ENCODE measurements around the gene CRIM1. TPM values are rescaled to one million over a fixed set of nuclear protein-coding genes. Genes with fewer than 3 reads are reported as not detected.

Gene CRIM1
- total RNA-seq, 1 experiment from 2014 or later: 292 TPM

DNA sequence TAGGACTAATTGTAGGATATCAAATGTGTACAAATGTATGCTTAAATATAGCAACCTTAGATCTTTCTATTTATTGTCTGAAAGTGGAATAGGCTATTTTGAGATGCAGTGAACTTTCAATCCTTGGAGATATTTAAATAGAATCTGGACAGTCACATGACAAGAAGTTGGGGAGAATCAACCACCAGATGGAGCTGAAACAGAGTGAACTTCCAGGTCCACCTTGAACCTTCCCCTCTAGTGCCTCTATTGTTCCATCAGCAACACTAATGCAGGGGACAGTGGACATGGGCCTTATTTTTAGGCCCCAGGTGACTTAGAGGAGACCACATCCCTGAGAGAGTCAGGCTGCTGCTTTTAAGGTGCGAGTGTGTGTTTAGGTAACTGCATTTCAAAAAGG is 37.0 kb upstream of the CRIM1 start:
- Histone ChIP-seq H3K27me3 (replicated peaks; ENCODE audit: control insufficient read depth, insufficient read depth, low read length) (no peaks in the 10 kb centered on the region), H3K4me3 (ENCODE audit: low read depth, low read length) (no peak overlapping the region), H3K9me3 (peaks cover 9% of the 10 kb centered on the region), H3K4me1 (no peaks in the 10 kb centered on the region), H3K36me3 (ENCODE audit: control insufficient read depth, insufficient read depth, low read length) (no peaks in the 10 kb centered on the region)
- H3K27ac Mint-ChIP-seq (ENCODE audit: unreplicated experiment): no peak overlapping the region
- POLR2A ChIA-PET: no interaction called here
- no peaks in the 10 kb centered on the region for H3K27me3 Mint-ChIP-seq (ENCODE audit: insufficient read depth, unreplicated experiment)
- no peaks in the 10 kb centered on the region for H3K36me3 Mint-ChIP-seq (ENCODE audit: insufficient read depth, unreplicated experiment)
- H3K9me3 Mint-ChIP-seq (ENCODE audit: unreplicated experiment): peaks cover 18% of the 10 kb centered on the region
- peak in 1 of 2 experiments; percentile 32 for DNase-seq
- CTCF ChIA-PET: no interaction called here
- no TSS peak for BruUV-seq (replicated peaks)
- intact Hi-C loops (cut with micrococcal nuclease; ENCODE audit: unreplicated experiment): no loop called here
- TF ChIP-seq CTCF (IDR thresholded peaks at IDR 0.05; ENCODE audit: insufficient read depth in 1 of 2, low read depth in 1 of 2, low read length in 1 of 2, severe bottlenecking in 1 of 2, unreplicated experiment in 1 of 2): peak; percentile 23 to 28
- H3K4me1 Mint-ChIP-seq (ENCODE audit: low read depth, unreplicated experiment): no peaks in the 10 kb centered on the region
- no peak overlapping the region for H3K4me3 Mint-ChIP-seq (ENCODE audit: unreplicated experiment)

DNA sequence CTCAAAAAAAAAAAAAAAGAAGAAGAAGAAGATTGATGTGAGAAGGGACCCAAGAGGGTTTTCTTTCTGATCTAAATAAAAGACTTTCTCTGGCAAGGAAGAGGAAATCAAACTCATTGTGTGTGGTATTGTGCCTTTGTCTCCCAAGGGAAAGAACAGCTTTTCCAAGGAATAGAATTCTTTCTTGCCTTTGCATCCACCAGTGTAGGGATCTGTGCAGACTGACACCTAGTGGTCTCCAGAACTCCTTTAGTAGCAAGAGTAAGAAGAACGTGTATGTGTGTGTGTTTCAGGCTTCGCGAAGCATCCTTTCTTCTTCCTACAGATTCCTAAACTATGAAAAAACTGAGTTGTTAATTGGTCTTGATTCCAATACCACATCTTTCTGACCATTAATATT is 33.5 kb upstream of the CRIM1 start:
- TF ChIP-seq CTCF (IDR thresholded peaks at IDR 0.05; ENCODE audit: insufficient read depth in 1 of 2, low read depth in 1 of 2, low read length in 1 of 2, severe bottlenecking in 1 of 2, unreplicated experiment in 1 of 2): peak; percentile 43 to 67
- no peaks in the 10 kb centered on the region for H3K36me3 Mint-ChIP-seq (ENCODE audit: insufficient read depth, unreplicated experiment)
- intact Hi-C loops (cut with micrococcal nuclease; ENCODE audit: unreplicated experiment): loop anchor here (1.0 to 5.0 kb wide), 3 partner anchors 120 to 451 kb away; no protein-coding TSS in a partner anchor

DNA sequence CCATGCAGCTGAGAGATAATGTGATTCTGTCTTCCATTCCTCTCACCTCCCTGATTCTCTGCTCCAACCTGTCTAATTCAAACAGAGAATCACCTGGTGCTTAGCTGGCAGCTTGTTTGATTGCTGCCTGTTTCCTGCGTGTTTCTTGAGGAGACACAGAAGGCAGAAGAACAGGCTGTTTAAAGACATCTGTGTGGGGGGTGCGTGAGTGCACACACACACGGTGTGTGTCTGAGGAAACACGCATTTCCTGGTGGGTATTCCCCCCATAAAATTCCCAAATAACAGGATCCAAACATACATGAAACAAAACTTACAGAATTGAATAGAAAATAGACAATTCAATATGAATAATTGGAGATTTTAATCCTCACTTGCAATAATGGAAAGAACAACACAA is 29.3 kb upstream of the CRIM1 start:
- Histone ChIP-seq H3K36me3 (ENCODE audit: control insufficient read depth, insufficient read depth, low read length) (no peaks in the 10 kb centered on the region), H3K4me3 (ENCODE audit: low read depth, low read length) (no peak overlapping the region), H3K9me3 (peaks cover 4% of the 10 kb centered on the region; the same call in 1 of the 2 replicates), H3K27me3 (replicated peaks; ENCODE audit: control insufficient read depth, insufficient read depth, low read length) (no peaks in the 10 kb centered on the region), H3K4me1 (peaks cover 24% of the 10 kb centered on the region)
- DNase-seq: no peak
- no peaks in the 10 kb centered on the region for H3K27me3 Mint-ChIP-seq (ENCODE audit: insufficient read depth, unreplicated experiment)
- no peak for TF ChIP-seq CTCF (IDR thresholded peaks at IDR 0.05; ENCODE audit: insufficient read depth in 1 of 2, low read depth in 1 of 2, low read length in 1 of 2, severe bottlenecking in 1 of 2, unreplicated experiment in 1 of 2)
- no peaks in the 10 kb centered on the region for H3K9me3 Mint-ChIP-seq (ENCODE audit: unreplicated experiment)
- intact Hi-C loops (cut with micrococcal nuclease; ENCODE audit: unreplicated experiment): no loop called here
- ChIA-PET CTCF (no interaction called here), POLR2A (no interaction called here)
- BruUV-seq (replicated peaks): no TSS peak
- no peak overlapping the region for H3K27ac Mint-ChIP-seq (ENCODE audit: unreplicated experiment)
- H3K4me3 Mint-ChIP-seq (ENCODE audit: unreplicated experiment): no peak overlapping the region
- no peaks in the 10 kb centered on the region for H3K36me3 Mint-ChIP-seq (ENCODE audit: insufficient read depth, unreplicated experiment)
- peaks cover 22% of the 10 kb centered on the region for H3K4me1 Mint-ChIP-seq (ENCODE audit: low read depth, unreplicated experiment)

More for the DNA sequence above, 33.5 kb upstream of the CRIM1 start:
- BruUV-seq (replicated peaks): no TSS peak
- no peaks in the 10 kb centered on the region for H3K4me1 Mint-ChIP-seq (ENCODE audit: low read depth, unreplicated experiment)
- H3K27me3 Mint-ChIP-seq (ENCODE audit: insufficient read depth, unreplicated experiment): no peaks in the 10 kb centered on the region
- H3K4me3 ChIP-seq (ENCODE audit: low read depth, low read length): no peak overlapping the region
- H3K9me3 Mint-ChIP-seq (ENCODE audit: unreplicated experiment): peaks cover 6% of the 10 kb centered on the region
- H3K9me3 ChIP-seq: peaks cover 8% of the 10 kb centered on the region
- no peaks in the 10 kb centered on the region for H3K4me1 ChIP-seq
- no peaks in the 10 kb centered on the region for H3K36me3 ChIP-seq (ENCODE audit: control insufficient read depth, insufficient read depth, low read length)
- no peak overlapping the region for H3K4me3 Mint-ChIP-seq (ENCODE audit: unreplicated experiment)
- no peaks in the 10 kb centered on the region for H3K27me3 ChIP-seq (replicated peaks; ENCODE audit: control insufficient read depth, insufficient read depth, low read length)
- CTCF ChIA-PET: interaction anchor here (0.6 to 1.0 kb wide), 3 partner anchors 13 to 450 kb away, joined by 3 to 7 read pairs (median 6); no protein-coding TSS in a partner anchor
- no peak overlapping the region for H3K27ac Mint-ChIP-seq (ENCODE audit: unreplicated experiment)
- POLR2A ChIA-PET: no interaction called here
- DNase-seq: peak in 1 of 2 experiments; percentile 35

Data from Caco-2 (cell line).